DOHH2 (cell line): ENCODE data around the gene ESRRA.

Experiments used
- H3F3A ChIP-seq: fragments of 200-600 bp; sonication (generic), shearing (Covaris generic); 2 replicates; pipeline ENCODE4 v1.6.0; 2016; ENCODE audit warnings: antibody characterized with exemption, mild to moderate bottlenecking; ENCODE audit not compliant: control insufficient read depth, insufficient read depth
- H3K27ac ChIP-seq: fragments of 200-600 bp; sonication (generic); 2 replicates; pipeline ENCODE4 v1.5.1; 2014; ENCODE audit warnings: low read depth, mild to moderate bottlenecking, low read length, moderate library complexity
- H3K27me3 ChIP-seq: fragments of 200-600 bp; sonication (generic); 2 replicates; pipeline ENCODE4 v1.6.1; 2014; ENCODE audit warnings: mild to moderate bottlenecking, low read length, mixed read lengths; ENCODE audit not compliant: control insufficient read depth
- H3K36me3 ChIP-seq: fragments of 200-600 bp; sonication (generic); 2 replicates; pipeline ENCODE4 v1.6.1; 2014; ENCODE audit warnings: mild to moderate bottlenecking, low read length, moderate library complexity, mixed read lengths; ENCODE audit not compliant: control insufficient read depth
- H3K4me1 ChIP-seq: fragments of 200-600 bp; sonication (generic); 2 replicates; pipeline ENCODE4 v1.6.1; 2014; ENCODE audit warnings: mild to moderate bottlenecking, low read length, mixed read lengths; ENCODE audit not compliant: control insufficient read depth
- H3K4me2 ChIP-seq: fragments of 200-600 bp; sonication (generic); 2 replicates; pipeline ENCODE4 v1.6.0; 2014; ENCODE audit warnings: mild to moderate bottlenecking, low read length, moderate library complexity
- H3K4me3 ChIP-seq: fragments of 200-600 bp; sonication (generic); 2 replicates; pipeline ENCODE4 v1.5.1; 2014; ENCODE audit warnings: mild to moderate bottlenecking, low read length, mixed read lengths
- H3K79me2 ChIP-seq: fragments of 200-600 bp; sonication (generic); 2 replicates; pipeline ENCODE4 v1.6.1; 2014; ENCODE audit warnings: mild to moderate bottlenecking, low read length, mixed read lengths; ENCODE audit not compliant: control insufficient read depth
- H3K9me2 ChIP-seq: fragments of 200-600 bp; sonication (generic); replicated peaks from 2 replicates; pipeline ENCODE4 v1.6.1; 2014; ENCODE audit warnings: mild to moderate bottlenecking, low read length, mixed read lengths; ENCODE audit not compliant: control insufficient read depth
- H3K9me3 ChIP-seq: fragments of 200-600 bp; sonication (generic); 2 replicates; pipeline ENCODE4 v1.6.1; 2014; ENCODE audit warnings: antibody characterized with exemption, low read length, mixed read lengths; ENCODE audit not compliant: control insufficient read depth, insufficient read depth
- H4K20me1 ChIP-seq: fragments of 200-600 bp; sonication (generic); 2 replicates; pipeline ENCODE4 v1.6.0; 2014; ENCODE audit warnings: low read depth, mild to moderate bottlenecking, antibody characterized with exemption, low read length, moderate library complexity; ENCODE audit not compliant: control insufficient read depth, insufficient read depth
- EZH2phosphoT487 ChIP-seq: fragments of 200-600 bp; sonication (generic); IDR thresholded peaks from 2 replicates; pipeline ENCODE4 v1.6.1; 2017; ENCODE audit warnings: borderline replicate concordance, mild to moderate bottlenecking, antibody characterized with exemption, low read length, moderate library complexity, mixed read lengths
- TF ChIP-seq, protein P1 (sequence below): fragments of 200-600 bp; sonication (generic); IDR thresholded peaks from one replicate; pipeline ENCODE4 v1.5.1; 2014; ENCODE audit warnings: antibody characterized with exemption, mild to moderate bottlenecking, low read depth, low read length; ENCODE audit not compliant: poor library complexity, severe bottlenecking

Gene ESRRA

GRCh38 chr11:64292460-64293254 lies 12.7 kb upstream of the ESRRA start:
- H3F3A ChIP-seq, result no peaks in the 10 kb centered on the region
- no peak overlapping the region for H3K27ac ChIP-seq
- H3K9me2 ChIP-seq, result no peaks in the 10 kb centered on the region
- H3K4me1 ChIP-seq, result no peaks in the 10 kb centered on the region
- no peak overlapping the region for H3K4me3 ChIP-seq
- H4K20me1 ChIP-seq, result no peaks in the 10 kb centered on the region
- H3K9me3 ChIP-seq, result no peaks in the 10 kb centered on the region
- no peaks in the 10 kb centered on the region for H3K36me3 ChIP-seq
- no peaks in the 10 kb centered on the region for H3K79me2 ChIP-seq
- peaks cover 64% of the 10 kb centered on the region for H3K27me3 ChIP-seq
- H3K4me2 ChIP-seq, result no peak overlapping the region
- TF ChIP-seq, protein P1, sequence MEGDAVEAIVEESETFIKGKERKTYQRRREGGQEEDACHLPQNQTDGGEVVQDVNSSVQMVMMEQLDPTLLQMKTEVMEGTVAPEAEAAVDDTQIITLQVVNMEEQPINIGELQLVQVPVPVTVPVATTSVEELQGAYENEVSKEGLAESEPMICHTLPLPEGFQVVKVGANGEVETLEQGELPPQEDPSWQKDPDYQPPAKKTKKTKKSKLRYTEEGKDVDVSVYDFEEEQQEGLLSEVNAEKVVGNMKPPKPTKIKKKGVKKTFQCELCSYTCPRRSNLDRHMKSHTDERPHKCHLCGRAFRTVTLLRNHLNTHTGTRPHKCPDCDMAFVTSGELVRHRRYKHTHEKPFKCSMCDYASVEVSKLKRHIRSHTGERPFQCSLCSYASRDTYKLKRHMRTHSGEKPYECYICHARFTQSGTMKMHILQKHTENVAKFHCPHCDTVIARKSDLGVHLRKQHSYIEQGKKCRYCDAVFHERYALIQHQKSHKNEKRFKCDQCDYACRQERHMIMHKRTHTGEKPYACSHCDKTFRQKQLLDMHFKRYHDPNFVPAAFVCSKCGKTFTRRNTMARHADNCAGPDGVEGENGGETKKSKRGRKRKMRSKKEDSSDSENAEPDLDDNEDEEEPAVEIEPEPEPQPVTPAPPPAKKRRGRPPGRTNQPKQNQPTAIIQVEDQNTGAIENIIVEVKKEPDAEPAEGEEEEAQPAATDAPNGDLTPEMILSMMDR, result no peak
- no peak for TF ChIP-seq EZH2phosphoT487

DNA sequence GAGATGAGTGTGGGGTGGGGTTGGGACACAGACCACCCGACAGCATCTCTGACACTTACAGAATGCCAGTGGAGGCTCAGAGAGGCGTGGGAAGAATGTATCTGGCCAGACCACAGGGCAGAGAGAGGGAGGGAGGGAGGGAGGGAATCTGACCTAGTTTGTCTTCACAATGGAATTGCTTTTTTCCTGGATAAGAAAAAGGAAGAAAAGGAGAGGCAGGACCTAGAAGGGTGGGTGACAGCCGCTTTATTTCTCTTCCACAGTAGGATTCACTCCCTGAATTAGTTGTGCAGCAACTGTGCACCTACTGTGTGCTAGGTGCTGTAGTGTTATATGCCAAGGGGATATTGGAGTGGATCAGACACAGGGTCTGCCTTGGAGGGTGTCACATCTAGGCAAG lies 10.6 kb upstream of the ESRRA start:
- Histone ChIP-seq H3K4me2 (no peak overlapping the region), H3K9me3 (no peaks in the 10 kb centered on the region), H4K20me1 (no peaks in the 10 kb centered on the region), H3K4me1 (peaks cover under 1% of the 10 kb centered on the region; the same call in 1 of the 2 replicates), H3K4me3 (no peak overlapping the region), H3F3A (no peaks in the 10 kb centered on the region), H3K27ac (no peak overlapping the region), H3K79me2 (no peaks in the 10 kb centered on the region), H3K27me3 (peaks cover 84% of the 10 kb centered on the region), H3K36me3 (no peaks in the 10 kb centered on the region), H3K9me2 (no peaks in the 10 kb centered on the region)
- TF ChIP-seq, protein P1, result no peak
- TF ChIP-seq EZH2phosphoT487, result no peak

- Histone ChIP-seq H3K27me3 (peaks cover 92% of the 10 kb centered on the region), H3F3A (no peaks in the 10 kb centered on the region), H3K27ac (no peak overlapping the region), H3K4me2 (no peak overlapping the region), H4K20me1 (no peaks in the 10 kb centered on the region), H3K36me3 (no peaks in the 10 kb centered on the region), H3K9me2 (no peaks in the 10 kb centered on the region), H3K4me3 (no peak overlapping the region), H3K9me3 (no peaks in the 10 kb centered on the region), H3K79me2 (no peaks in the 10 kb centered on the region), H3K4me1 (peaks cover 10% of the 10 kb centered on the region)
- no peak for TF ChIP-seq EZH2phosphoT487
- TF ChIP-seq, protein P1, result no peak
Observed at GRCh38 chr11:64295760-64296159, 9.6 kb upstream of the ESRRA start.
